ENCODE data around the gene TPST1. TPM values are rescaled to one million over a fixed set of nuclear protein-coding genes. Genes with fewer than 3 reads are reported as not detected.

The TPST1 gene
- total RNA-seq, 1 donor from 2014 or later, result 6.5 TPM

DNA sequence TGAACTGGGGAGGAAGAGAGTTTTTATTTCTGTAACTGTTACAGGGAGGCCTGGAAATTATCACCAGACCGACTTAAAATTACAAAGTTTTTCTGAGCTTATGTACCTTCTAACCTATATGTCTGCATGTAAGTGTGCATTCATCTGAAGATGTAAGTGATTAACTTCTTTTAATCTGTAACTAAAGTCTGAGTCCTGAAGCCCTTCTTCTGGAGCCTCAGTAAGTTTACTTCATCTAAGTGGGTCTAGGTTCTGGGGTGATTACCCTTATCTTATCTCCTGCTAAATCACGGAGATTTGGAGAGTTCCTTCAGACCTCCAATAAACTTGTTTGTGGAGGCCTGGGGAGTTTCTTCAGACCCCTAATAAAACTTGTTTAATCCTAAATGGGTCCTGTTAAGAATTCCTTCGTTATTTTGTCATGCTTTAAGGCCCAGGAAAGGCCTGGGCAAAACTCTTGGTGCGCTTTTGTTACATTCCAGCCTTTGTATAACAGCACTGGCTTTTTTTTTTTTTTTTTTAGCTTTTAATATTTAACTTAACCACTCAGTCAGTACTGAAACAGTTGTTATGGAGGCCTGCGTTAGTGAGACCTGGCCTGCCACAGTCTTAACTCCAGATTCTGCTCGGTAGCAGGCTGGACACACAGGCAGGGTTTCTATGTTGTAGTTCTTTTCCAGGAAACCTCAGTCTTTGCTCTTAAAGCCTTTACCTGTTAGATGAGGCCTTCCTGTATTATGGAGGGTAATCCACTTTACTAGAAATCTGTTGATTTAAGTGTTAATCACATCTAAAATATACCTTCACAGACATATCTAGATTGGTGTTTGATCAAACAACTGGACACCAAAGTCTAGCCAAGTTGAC, 33.0 kb downstream of the TPST1 start:
- Mint-ChIP-seq H3K4me1 (peaks cover 4% of the 10 kb centered on the region), H3K36me3 (ENCODE audit: low read depth) (peaks cover 5% of the 10 kb centered on the region), H3K4me3 (no peak overlapping the region), H3K27ac (no peak overlapping the region), H3K9me3 (peaks cover 7% of the 10 kb centered on the region), H3K27me3 (no peaks in the 10 kb centered on the region)
- TF ChIP-seq, protein P1, sequence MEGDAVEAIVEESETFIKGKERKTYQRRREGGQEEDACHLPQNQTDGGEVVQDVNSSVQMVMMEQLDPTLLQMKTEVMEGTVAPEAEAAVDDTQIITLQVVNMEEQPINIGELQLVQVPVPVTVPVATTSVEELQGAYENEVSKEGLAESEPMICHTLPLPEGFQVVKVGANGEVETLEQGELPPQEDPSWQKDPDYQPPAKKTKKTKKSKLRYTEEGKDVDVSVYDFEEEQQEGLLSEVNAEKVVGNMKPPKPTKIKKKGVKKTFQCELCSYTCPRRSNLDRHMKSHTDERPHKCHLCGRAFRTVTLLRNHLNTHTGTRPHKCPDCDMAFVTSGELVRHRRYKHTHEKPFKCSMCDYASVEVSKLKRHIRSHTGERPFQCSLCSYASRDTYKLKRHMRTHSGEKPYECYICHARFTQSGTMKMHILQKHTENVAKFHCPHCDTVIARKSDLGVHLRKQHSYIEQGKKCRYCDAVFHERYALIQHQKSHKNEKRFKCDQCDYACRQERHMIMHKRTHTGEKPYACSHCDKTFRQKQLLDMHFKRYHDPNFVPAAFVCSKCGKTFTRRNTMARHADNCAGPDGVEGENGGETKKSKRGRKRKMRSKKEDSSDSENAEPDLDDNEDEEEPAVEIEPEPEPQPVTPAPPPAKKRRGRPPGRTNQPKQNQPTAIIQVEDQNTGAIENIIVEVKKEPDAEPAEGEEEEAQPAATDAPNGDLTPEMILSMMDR (IDR thresholded peaks at IDR 0.05), result no peak
- no peak for ATAC-seq (ENCODE audit: low read depth)
- ChIA-PET CTCF (no interaction called here), POLR2A (no interaction called here)
- intact Hi-C loops (cut with micrococcal nuclease), result no loop called here
- DNase-seq, result no peak

DNA sequence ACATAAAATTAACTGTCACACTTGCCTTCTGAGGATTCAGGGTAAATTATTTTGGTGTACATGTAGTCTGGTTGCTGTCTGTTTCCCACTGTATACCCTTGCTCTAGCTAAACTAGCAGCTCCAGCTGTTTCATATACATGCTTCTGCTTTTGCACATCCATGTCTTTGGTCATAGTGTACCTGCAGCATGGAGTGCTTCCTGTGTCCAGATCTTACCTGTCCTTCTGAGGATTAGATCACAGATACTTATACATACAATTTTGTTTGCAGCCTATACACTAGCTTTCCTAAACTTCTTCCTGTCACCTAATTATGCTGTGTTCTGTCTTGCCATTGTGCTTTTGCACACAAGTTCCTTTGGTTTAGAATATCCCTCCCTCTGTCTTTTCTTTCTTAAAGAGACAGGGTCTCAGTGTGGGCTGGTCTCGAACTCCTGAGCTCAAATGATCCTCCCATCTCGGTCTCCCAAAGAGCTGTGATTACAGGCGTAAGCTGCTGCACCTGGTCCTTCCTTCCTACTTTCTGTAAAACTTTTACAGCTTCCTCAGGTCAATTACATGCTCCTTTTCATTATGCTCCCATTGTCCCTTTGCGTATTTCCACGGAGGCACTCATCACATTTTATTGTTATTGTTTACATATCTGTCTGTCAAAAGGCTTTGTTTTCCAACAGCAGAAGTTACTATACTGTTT, 33.8 kb downstream of the TPST1 start:
- POLR2A ChIA-PET, result no interaction called here
- intact Hi-C loops (cut with micrococcal nuclease), result no loop called here
- TF ChIP-seq, protein P1 (IDR thresholded peaks at IDR 0.05), result no peak
- no peaks in the 10 kb centered on the region for H3K27me3 Mint-ChIP-seq
- no peak overlapping the region for H3K27ac Mint-ChIP-seq
- peaks cover 3% of the 10 kb centered on the region for H3K36me3 Mint-ChIP-seq (ENCODE audit: low read depth)
- H3K9me3 Mint-ChIP-seq, result peaks cover 2% of the 10 kb centered on the region
- ATAC-seq (ENCODE audit: low read depth) (no peak), DNase-seq (no peak)
- peaks cover 4% of the 10 kb centered on the region for H3K4me1 Mint-ChIP-seq
- CTCF ChIA-PET, result no interaction called here
- H3K4me3 Mint-ChIP-seq, result no peak overlapping the region

DNA sequence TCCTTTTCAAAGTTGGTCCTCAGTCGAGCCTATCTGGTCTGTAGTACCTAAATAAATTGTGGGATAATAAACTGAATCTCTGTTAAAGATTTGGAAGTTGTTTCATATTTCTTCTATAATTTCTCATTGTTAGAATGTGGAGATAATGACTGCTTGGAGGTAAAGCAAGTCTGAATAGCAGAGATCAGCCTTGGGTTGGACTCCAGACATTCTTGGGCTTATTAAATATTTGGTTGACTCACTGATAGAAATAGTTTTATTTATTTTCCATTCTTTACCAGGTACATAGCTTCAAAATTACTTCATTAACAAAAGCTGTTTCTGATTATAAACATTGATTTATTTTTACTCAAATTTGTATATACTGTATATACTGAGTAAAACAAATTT, 34.3 kb downstream of the TPST1 start:
- peaks cover 3% of the 10 kb centered on the region for H3K36me3 Mint-ChIP-seq (ENCODE audit: low read depth)
- ChIA-PET POLR2A (no interaction called here), CTCF (no interaction called here)
- no peak overlapping the region for H3K4me3 Mint-ChIP-seq
- DNase-seq, result no peak
- H3K9me3 Mint-ChIP-seq, result peaks cover under 1% of the 10 kb centered on the region
- intact Hi-C loops (cut with micrococcal nuclease), result no loop called here
- TF ChIP-seq, protein P1 (IDR thresholded peaks at IDR 0.05), result no peak
- no peak for ATAC-seq (ENCODE audit: low read depth)
- H3K4me1 Mint-ChIP-seq, result peaks cover 5% of the 10 kb centered on the region
- H3K27ac Mint-ChIP-seq, result no peak overlapping the region
- H3K27me3 Mint-ChIP-seq, result no peaks in the 10 kb centered on the region

DNA sequence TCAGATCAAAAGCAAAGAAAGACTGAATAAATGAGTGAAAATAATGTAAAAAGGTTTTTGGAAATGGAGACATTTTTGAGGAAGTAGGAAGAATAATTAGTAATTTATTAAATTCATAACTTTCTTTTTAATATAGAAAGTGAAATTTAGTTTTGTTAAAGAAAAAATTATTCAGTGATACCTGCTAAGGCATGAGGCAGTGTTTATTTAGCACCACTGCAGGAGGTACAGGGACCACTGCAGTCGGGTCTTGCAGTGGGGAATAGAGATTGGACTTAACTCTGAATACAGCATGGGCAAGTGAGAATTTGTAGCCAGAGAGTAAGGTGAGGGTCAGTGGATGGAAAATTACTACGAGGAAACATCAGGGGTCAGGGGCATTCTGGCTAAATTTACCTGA, 39.9 kb downstream of the TPST1 start:
- CTCF ChIA-PET, result no interaction called here
- ATAC-seq (ENCODE audit: low read depth) (no peak), DNase-seq (no peak)
- intact Hi-C loops (cut with micrococcal nuclease), result loop anchor here (1.0 kb wide), 1 partner anchor 37 kb away; no protein-coding TSS in a partner anchor
- TF ChIP-seq, protein P1 (IDR thresholded peaks at IDR 0.05), result no peak
- Mint-ChIP-seq H3K4me1 (peaks cover 2% of the 10 kb centered on the region), H3K9me3 (no peaks in the 10 kb centered on the region), H3K27ac (no peak overlapping the region), H3K4me3 (no peak overlapping the region), H3K27me3 (no peaks in the 10 kb centered on the region), H3K36me3 (ENCODE audit: low read depth) (peaks cover 3% of the 10 kb centered on the region)
- POLR2A ChIA-PET, result no interaction called here

DNA sequence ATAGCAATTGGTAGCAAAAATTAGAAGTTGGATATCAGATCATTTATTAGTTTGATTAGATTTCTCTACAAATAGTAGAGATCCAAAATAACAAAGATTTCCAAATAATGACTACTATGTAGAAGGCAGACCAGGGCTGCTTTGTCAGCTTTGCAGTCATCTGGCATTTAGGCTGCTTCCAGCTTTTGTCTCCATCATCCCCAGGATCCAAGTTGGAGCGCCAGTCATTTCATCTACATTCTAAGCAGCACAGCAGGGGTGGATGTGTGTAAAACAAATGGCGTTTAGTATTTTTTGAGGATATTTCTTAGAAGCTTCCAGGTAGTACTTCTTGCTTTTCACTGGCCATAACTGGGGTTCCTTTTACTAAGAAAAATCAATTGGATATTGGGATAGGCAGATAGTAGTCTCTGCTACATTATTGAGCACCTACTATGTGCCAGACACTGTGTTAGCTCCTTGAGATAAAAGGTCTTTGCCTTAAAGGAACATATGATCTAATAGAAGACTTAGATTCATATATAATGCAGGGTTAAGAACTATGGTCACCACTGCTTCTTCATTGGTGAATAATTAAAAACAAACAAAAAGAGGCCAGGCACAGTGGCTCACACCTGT, 41.5 kb downstream of the TPST1 start:
- Mint-ChIP-seq H3K27ac (no peak overlapping the region), H3K27me3 (no peaks in the 10 kb centered on the region), H3K9me3 (no peaks in the 10 kb centered on the region), H3K4me3 (no peak overlapping the region), H3K4me1 (peaks cover 2% of the 10 kb centered on the region), H3K36me3 (ENCODE audit: low read depth) (no peaks in the 10 kb centered on the region)
- ATAC-seq (ENCODE audit: low read depth) (no peak), DNase-seq (no peak)
- intact Hi-C loops (cut with micrococcal nuclease), result no loop called here
- TF ChIP-seq, protein P1 (IDR thresholded peaks at IDR 0.05), result no peak
- POLR2A ChIA-PET, result interaction anchor here (0.7 kb wide), 1 partner anchor 17 kb away, joined by 17 read pairs; no protein-coding TSS in a partner anchor
- CTCF ChIA-PET, result no interaction called here

All from activated B cell treated with CpG ODN at 0.5 μM for 24 hours (primary cell).